HPDE6-E6E7 (cell line): Measurements from ENCODE around the gene EPHA3.

ENCODE experiments used
- DNase-seq: peaks from one replicate; pipeline ENCODE4 v3.0.0; 2011; ENCODE audit warnings: missing footprints; ENCODE audit errors: extremely low spot score

Gene EPHA3

GRCh38 chr3:89145995-89146394 is 38.6 kb downstream of the EPHA3 start:
- DNase-seq = peak; percentile 50

DNA sequence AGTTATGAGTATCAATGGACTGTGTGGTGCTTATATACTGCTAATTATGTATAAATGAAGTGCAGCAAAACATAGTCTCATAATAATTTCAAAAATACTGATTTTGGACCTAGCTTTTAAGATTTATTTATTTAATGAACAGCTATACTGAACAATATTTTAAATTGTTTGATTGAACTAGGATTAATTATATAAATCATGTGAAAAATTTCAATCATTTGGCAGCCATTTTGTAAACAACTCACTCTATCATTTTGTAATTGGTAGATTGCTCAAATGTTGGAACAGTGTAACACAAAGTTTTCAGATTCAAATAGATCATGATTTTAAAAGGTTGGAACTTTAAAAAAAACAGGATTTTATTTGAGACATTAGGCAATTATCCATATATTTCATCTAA is 47.0 kb downstream of the EPHA3 start:
- DNase-seq = no peak

DNA sequence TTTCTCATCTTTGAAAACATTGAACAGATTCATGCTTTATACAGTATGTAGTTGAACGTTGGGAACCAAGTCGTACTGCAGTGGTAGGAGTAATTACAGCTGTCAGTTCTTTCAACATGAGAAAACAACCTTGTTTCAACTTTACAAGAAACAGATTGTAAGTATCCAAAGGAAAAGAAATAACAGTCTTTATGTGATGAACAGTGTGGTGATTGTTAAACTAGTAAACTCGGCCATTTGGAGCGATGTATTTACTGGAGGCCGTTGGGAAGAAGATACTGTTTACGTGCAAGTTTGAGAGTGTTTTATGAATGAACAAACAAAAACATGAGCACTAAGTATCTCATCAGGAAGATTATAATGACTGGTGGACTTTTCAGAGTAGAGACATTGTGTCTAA is 48.4 kb downstream of the EPHA3 start:
- no peak for DNase-seq

DNA sequence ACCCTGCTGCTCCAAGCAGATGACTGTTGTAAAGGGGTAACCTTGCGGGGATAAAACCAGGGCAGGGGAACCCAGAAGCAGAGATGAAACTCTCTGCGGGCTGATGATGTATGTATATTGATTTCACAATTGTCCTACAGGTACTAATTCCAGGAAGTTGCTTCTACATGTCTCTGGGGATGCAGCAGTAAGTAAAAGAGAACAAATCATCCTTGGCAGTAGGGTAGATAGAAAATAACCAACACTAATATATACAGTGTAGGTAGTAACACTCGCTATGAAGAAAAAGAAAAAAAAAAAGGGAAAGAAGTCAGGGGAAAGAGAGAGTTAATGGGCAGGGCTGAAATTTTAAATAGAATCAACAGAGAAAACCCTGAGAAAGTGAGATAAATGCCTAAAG is 50.2 kb downstream of the EPHA3 start:
- no peak for DNase-seq

DNA sequence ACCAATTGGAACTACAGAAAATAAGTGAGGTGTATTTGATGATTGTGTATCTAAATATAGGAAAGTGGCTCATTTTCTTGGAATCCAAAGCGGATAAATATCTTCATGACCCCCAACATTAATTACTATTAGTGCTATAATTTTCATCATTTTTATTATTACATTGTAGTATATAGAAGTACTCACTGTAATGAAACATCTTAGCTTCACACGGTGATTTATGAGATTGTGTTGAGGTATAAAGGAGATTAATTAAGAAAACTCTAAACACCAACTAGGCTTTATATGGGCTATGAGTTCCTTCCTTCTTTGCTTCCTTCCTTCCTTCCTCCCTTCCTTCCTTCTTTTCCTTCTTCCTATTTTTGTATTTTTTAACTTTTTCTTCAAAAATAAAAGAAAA is 52.2 kb downstream of the EPHA3 start:
- no peak for DNase-seq

GRCh38 chr3:89164774-89165173 is 57.4 kb downstream of the EPHA3 start:
- DNase-seq = no peak

DNA sequence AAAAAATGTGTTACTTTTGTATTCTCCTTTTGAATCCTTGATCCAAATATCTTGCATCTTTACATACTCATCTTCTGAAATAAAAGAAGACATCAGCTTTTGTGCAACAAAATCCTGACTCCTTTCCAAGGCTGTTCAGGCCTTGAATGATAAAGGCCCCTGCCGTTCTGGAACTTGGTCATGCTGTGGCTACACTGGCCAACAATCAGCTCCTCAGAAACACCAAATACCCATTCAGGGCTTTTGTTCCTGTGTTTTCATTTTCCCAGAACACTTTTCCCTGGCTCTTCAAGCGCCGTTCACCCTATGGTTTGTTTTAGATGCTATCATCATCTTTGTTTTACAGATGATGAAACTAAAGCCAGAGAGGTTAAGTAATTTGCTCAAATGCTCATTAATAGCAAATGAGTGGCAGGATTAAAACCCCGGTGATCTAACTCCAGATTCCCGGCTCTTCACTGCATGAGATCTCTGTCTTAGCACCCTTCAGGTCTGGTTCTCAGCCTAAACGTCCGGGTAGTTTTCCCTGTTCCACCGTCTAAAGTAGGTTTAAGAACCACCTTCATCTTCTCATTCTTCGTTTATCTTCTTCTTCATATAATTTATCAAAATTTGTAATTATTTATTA is 58.3 kb downstream of the EPHA3 start:
- DNase-seq = no peak

GRCh38 chr3:89171687-89172545 is 64.5 kb downstream of the EPHA3 start:
- DNase-seq = no peak

- DNase-seq = no peak
Observed at GRCh38 chr3:89173546-89173945, 66.1 kb downstream of the EPHA3 start.

GRCh38 chr3:89179355-89180001 is 72.1 kb downstream of the EPHA3 start:
- peak; percentile 42 for DNase-seq

DNA sequence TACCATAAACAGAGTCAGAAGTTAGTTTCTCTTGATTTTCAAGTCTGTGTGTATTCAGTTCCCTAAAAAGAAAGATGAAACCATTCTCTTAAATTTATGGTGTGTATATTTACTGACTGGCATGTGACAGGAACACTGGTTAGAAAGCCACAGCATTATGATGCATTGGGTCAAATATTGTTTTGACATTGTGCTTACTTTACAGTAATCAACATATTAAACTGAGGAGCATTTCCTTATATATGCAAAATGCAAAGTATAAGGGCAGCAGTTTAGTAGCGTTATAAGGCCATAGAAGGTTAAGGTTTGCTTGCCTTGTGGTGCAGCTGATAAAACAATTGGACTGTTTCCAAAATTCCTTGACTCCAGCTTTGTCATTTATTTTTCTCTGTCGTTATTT is 72.9 kb downstream of the EPHA3 start:
- no peak for DNase-seq

- no peak for DNase-seq
Observed at GRCh38 chr3:89182056-89182455, 74.6 kb downstream of the EPHA3 start.

- no peak for DNase-seq
Observed at GRCh38 chr3:89184151-89184995, 77.0 kb downstream of the EPHA3 start.

DNA sequence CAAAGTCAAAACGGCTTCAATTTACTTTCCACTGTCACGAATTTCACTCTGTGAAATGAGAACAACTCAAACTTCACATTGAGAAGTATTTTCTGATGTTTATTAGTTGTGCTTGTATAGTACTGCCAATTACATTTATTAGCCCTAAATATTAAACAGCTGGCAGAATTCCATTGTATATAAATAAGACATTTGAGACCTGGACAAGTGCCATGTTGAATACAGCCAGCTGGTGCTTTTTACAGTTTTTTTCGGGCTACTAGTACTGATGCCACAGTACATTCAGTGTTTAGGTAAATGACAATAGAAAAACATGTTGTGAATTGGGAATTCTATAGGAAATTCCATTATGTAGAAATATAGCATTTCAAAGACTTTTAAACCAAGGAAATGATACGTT is 79.0 kb downstream of the EPHA3 start:
- no peak for DNase-seq

GRCh38 chr3:89198591-89198990 is 91.2 kb downstream of the EPHA3 start:
- no peak for DNase-seq

GRCh38 chr3:89212619-89213018 is 105.2 kb downstream of the EPHA3 start:
- no peak for DNase-seq

GRCh38 chr3:89216016-89216739 is 108.8 kb downstream of the EPHA3 start:
- DNase-seq = no peak

DNA sequence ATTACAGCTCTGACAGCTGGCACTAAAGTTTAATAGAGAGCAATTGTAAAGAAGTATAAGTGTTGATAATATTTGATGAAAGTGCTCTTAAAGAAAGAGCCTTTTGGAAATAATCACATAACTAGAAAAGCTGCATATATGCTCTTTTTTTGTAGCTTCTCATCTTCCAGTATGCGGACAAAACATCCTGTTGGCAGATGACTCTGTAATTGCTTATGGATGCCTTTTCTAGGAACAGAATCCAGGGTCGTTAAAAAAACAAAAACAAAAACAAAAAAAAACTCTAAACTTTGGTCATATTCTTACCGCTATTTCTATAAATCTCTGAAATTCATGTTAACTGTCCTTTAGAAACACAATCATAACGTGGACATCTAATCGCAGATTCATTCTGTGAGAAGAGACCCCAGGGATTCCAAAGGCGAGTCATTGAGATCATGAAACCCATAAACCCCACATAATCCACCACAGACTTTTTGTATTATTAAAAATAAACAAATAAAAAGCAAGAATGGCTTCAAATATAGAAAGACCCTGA is 109.8 kb downstream of the EPHA3 start:
- DNase-seq = no peak

GRCh38 chr3:89221924-89222323 is 114.5 kb downstream of the EPHA3 start:
- no peak for DNase-seq

DNA sequence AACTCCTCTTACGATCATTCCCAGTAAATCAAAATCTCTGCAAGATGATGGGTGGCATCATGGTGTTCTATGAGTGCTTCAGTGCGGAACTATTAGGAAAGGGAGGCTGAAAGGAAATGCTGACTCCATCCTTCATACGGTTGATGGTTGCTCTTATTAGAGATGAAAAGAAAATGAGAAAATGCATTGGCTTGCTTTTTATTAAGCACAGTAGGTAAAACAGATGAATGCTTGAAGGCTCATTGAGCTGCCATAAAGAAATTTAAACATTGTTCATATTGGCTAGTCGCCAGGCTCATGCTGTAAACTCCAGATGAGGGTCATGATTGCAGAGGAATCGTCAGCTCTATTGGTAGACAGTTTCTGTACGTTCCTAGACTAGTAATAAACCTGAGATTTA is 115.8 kb downstream of the EPHA3 start:
- no peak for DNase-seq

DNA sequence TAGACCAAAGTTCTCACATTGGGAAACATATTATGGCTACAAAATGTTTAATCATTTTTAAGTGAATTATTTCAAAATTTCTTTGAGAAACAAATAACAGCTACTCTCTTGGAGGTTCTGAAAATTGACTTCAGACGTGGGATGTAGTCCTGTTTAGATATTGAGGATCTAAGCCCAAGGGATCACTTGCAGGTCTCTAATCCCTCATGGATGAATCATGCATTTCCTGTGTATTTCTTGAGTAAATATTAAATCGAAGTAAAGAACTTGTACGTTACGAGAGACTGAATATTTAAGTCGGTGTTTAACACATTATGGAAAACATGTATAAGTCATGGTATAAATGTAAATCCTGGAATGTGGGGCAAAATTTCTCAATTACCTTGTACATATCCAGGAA is 119.8 kb downstream of the EPHA3 start:
- peak; percentile 4 for DNase-seq
